HG02678 (cell line): Measurements from ENCODE around the gene ERCC4.
"Not testable (repeated sequence)": the region's sequence is repeated elsewhere in the genome, so short reads cannot be mapped to it uniquely, and the experiment has no call there.

Experiments
- ATAC-seq: cut with Tn5 transposase; IDR thresholded peaks from one replicate; pipeline ENCODE4 v1.9.1; 2021; ENCODE audit warnings: mild to moderate bottlenecking, moderate library complexity; ENCODE audit not compliant: unreplicated experiment

Gene ERCC4

GRCh38 chr16:13919683-13920509, at the start of gene ERCC4:
TSS of gene ERCC4 (plus strand) at chr16:13920154. CDS start at chr16:13920166, 12 bp downstream.
- peak; percentile 98 for ATAC-seq

- no peak for ATAC-seq
These were observed 46.0 kb upstream of the ERCC4 start for GRCh38 chr16:13873835-13874438.

- no peak for ATAC-seq
These were observed 44.2 kb upstream of the ERCC4 start for GRCh38 chr16:13875614-13876284.

- ATAC-seq: no peak
These were observed 36.7 kb upstream of the ERCC4 start for GRCh38 chr16:13883276-13883675.

DNA sequence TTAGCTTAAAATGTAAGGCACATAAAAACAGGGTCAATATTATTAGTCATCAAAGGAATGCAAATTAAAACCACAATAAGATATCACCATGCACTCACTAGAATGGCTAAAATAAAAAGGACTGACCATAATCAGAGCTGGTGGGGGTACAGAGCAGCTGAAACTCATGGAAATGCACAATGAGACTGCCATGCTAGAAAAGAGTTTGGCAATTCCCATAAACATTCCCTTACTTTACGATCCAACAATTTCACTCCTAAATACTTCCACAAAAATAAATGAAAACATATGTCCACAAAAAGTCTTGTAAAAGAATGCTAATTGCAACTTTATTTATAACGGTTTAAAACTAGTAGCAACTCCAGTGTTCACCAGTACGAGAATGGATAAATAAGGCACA, 36.1 kb upstream of the ERCC4 start:
- ATAC-seq: no peak

DNA sequence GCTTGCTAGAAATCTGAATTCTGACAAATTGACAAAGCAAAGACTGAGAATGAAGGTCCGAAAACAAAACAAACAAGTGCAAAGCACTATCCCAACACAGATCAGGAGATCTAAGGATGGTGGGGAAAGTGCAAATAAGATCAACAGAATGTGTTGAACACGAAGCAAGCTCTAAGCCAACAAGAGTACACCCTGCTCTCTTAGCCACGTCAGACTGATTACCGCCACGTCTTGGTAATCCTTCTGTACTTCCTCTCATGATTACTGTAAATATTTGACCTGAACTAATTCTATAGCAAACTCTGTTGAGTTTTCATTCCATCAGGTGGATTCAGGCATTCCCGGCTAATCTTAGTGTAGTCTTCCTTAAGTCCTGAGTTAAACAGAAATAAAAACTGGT, 34.3 kb upstream of the ERCC4 start:
- ATAC-seq: no peak

- no peak for ATAC-seq
These were observed 33.3 kb upstream of the ERCC4 start for GRCh38 chr16:13886608-13887007.

- not testable (repeated sequence) for ATAC-seq
These were observed 30.6 kb upstream of the ERCC4 start for GRCh38 chr16:13889323-13889722.

DNA sequence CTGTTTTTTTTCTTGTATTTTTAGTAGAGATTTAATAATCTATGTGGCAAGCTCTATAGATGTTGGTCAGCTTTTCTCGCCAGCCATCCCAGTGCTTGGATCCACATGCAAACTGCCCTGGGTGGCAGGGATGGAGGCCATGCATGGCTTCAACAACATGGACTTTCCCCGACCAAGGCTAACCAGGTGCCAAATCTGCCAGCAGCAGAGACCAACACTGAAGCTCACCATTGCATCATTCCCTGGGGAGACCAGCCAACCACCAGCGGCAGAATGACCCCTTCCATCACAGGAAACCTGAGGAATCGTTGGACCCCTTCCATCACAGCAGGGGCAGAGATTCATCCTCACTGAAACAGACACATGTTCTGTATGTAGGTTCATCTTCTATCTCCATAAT, 27.7 kb upstream of the ERCC4 start:
- no peak for ATAC-seq

DNA sequence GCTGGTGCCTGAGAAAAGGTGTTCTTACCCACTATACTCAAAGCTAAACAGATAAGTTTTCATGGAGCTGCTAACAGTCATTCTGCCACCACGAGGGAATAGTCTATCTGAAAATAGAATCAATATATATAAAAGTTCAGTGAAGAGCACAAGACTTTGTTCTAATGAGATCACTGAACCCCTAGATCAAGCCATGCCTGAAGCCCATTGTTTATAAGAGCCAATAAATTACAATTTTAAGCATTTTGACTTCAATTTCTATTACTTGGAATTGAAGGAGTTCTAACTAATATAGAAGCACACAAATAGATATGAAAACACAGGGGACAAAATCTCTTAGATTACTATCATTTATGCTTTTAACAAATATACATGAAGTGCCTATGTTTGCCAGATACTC, 24.4 kb upstream of the ERCC4 start:
- no peak for ATAC-seq

GRCh38 chr16:13896543-13897182, 23.3 kb upstream of the ERCC4 start:
- no peak for ATAC-seq

GRCh38 chr16:13897806-13898205, 22.1 kb upstream of the ERCC4 start:
- no peak for ATAC-seq

DNA sequence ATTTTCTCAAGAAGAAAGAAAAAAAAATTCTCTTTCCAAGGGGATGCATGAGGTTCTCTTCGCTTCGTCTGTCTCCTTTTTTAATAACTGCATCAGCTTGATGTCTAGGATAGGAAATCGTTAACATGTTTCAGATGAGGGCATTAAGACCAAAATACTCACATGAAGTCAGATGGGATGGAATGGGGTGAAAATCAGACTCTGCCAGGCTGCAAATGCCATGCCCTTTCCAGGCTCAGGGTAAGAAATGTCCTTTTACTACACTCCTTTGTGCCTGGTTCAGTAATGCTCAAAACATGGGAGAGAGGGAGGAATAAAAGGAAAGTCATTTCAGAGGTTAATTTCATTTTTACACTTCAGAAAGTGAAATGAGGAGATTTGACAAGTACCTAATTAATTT, 21.7 kb upstream of the ERCC4 start:
- no peak for ATAC-seq

DNA sequence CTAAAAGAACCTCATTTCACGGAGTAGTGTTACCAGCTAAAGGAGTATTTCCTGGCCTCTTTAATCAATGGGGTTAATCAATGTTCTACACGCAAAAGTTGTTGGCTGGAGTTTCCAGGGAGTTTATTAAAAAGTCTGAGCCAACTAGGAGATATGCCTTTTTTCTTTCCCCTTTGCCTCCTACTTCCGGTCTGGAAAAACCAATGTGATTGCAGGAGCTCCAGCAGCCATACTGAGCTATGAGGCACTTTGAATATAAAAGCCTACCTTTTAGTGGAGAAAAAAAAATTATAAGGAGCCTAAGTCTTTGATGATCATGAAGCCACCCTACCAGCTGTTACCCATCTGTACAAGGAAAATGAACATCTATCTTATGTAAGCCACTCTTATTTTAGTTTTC, 17.9 kb upstream of the ERCC4 start:
- no peak for ATAC-seq

- no peak for ATAC-seq
These were observed 17.3 kb upstream of the ERCC4 start for GRCh38 chr16:13902677-13903076.

GRCh38 chr16:13904179-13904691, 15.7 kb upstream of the ERCC4 start:
- ATAC-seq: no peak

- not testable (repeated sequence) for ATAC-seq
These were observed 15.1 kb upstream of the ERCC4 start for GRCh38 chr16:13904822-13905221.

DNA sequence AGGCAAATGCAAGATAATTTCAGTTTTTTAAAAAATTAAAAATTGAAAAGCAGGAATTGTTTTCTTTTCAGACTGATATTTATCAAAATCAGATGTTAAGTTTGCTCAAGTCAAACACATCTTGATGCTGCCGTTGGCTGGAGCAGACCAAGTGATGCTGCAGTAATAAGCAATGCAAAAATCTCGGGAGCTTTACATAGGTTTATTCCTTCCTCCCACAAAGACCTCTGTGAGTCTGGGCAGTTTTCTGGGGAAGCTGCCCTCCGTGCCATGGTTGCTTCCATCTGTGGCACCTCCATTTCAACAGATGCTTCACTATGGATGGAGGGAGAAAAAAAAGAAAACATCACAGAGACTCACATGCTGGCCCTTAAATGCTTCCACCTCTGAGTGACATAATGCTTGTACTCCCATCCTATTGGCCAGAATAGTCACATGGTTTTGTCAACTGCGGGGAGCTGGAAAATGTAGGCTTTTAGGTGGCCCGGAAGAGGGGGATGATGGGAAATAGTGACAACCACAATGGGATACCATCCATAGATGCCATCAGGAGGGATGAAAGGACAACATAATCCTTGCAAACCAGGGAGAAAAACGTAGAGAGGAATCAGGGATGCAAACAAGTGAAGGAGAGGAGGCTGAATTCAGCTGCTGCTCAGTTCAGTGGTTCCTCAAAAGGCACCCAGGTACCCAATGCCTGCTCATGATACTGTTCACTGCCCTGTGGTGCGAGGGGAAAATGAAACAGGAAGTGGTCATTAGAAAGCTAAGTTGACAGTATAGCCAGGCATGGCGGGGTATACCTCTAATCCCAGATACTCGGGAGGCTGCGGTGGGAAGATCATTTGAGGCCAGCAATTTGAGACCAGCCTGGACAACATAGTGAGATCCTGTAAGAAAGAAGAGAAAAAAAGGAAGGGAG, 13.5 kb upstream of the ERCC4 start:
- ATAC-seq: no peak

DNA sequence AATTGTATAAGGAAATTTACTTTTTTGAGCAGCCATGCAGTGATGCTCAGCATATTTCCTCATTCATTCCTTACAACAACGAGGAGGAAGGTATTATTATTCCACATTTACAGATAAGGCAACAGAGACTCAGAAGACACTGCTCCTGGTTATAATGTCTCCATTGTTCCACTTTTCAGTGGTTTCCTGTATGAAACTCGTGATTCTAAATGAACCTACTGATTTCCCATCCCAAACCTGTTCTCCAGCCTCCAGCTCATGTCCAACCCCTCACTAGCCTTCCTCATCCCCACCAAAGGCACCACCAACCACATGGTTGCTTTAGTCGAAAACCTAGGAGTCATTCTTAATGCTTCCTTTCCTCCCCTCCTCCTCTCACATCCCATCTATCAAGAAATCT, 12.5 kb upstream of the ERCC4 start:
- ATAC-seq: no peak

- no peak for ATAC-seq
These were observed 10.9 kb upstream of the ERCC4 start for GRCh38 chr16:13909069-13909468.
